Hematopoietic multipotent progenitor cell treated with erythropoietin and hydrocortisone succinate and interleukin-3 and kit ligand, for 4 days (in vitro differentiated cells): Measurements from ENCODE around the gene RPS6KC1.
A peak's percentile ranks its signal among the peaks of the same experiment; 100 is the strongest.
"Not testable (repeated sequence)": the region's sequence is repeated elsewhere in the genome, so short reads cannot be mapped to it uniquely, and the experiment has no call there.

Experiments
- DNase-seq: peaks from one replicate; pipeline ENCODE4 v3.0.0-alpha.2; 2015

The RPS6KC1 gene

GRCh38 chr1:213160442-213160841 is 109.4 kb downstream of the RPS6KC1 start:
- not testable (repeated sequence) for DNase-seq

GRCh38 chr1:213162338-213162737 is 111.3 kb downstream of the RPS6KC1 start:
- no peak for DNase-seq

GRCh38 chr1:213162862-213163261 is 111.8 kb downstream of the RPS6KC1 start:
- DNase-seq = no peak

GRCh38 chr1:213163278-213163711 is 112.3 kb downstream of the RPS6KC1 start:
- no peak for DNase-seq

- DNase-seq = no peak
These were observed 113.5 kb downstream of the RPS6KC1 start for GRCh38 chr1:213164561-213164960.

- no peak for DNase-seq
These were observed 115.8 kb downstream of the RPS6KC1 start for GRCh38 chr1:213166852-213167251.

GRCh38 chr1:213171711-213172110 is 120.7 kb downstream of the RPS6KC1 start:
- DNase-seq = no peak

GRCh38 chr1:213176341-213176740 is 125.3 kb downstream of the RPS6KC1 start:
- no peak for DNase-seq

GRCh38 chr1:213179784-213180183 is 128.7 kb downstream of the RPS6KC1 start:
- DNase-seq = no peak

GRCh38 chr1:213180833-213181232 is 129.8 kb downstream of the RPS6KC1 start:
- DNase-seq = no peak

GRCh38 chr1:213183036-213183672 is 132.1 kb downstream of the RPS6KC1 start:
- DNase-seq = no peak

- no peak for DNase-seq
These were observed 135.1 kb downstream of the RPS6KC1 start for GRCh38 chr1:213186168-213186567.

- no peak for DNase-seq
These were observed 141.0 kb downstream of the RPS6KC1 start for GRCh38 chr1:213192026-213192425.

GRCh38 chr1:213194383-213194782 is 143.3 kb downstream of the RPS6KC1 start:
- no peak for DNase-seq

GRCh38 chr1:213194855-213195254 is 143.8 kb downstream of the RPS6KC1 start:
- DNase-seq = no peak

- DNase-seq = not testable (repeated sequence)
These were observed 145.4 kb downstream of the RPS6KC1 start for GRCh38 chr1:213196328-213197054.

GRCh38 chr1:213200630-213201029 is 149.6 kb downstream of the RPS6KC1 start:
- DNase-seq = no peak

- DNase-seq = no peak
These were observed 150.5 kb downstream of the RPS6KC1 start for GRCh38 chr1:213201380-213202155.

GRCh38 chr1:213211201-213211600 is 160.2 kb downstream of the RPS6KC1 start:
- no peak for DNase-seq

GRCh38 chr1:213219076-213219475 is 168.0 kb downstream of the RPS6KC1 start:
- DNase-seq = not testable (repeated sequence)

GRCh38 chr1:213221209-213221608 is 170.2 kb downstream of the RPS6KC1 start:
- peak; percentile 5 for DNase-seq

- DNase-seq = peak; percentile 7
These were observed 176.4 kb downstream of the RPS6KC1 start for GRCh38 chr1:213227458-213227857.

GRCh38 chr1:213231795-213232231 is 180.8 kb downstream of the RPS6KC1 start:
- no peak for DNase-seq

- DNase-seq = no peak
These were observed 191.8 kb downstream of the RPS6KC1 start for GRCh38 chr1:213242883-213243282.
